ENCODE measurements around the gene GPR155. TPM values are rescaled to one million over a fixed set of nuclear protein-coding genes. Genes with fewer than 3 reads are reported as not detected.

Gene GPR155
- 1 to 10 TPM; 3.2 to 8.3 (median 4.4) TPM for total RNA-seq (2021; fragmentation: NEBNext Ultra II Directional; extraction: Animal tissue kit (Norgen Biotek cat#: 25700))
- long read RNA-seq, full-length matches to known transcripts: 10 of 16 reads
- long read RNA-seq, partial matches to known transcripts: 4 of 16 reads
- long read RNA-seq, other reads (novel, unspliced or antisense): 2 of 16 reads

- Mint-ChIP-seq H3K27ac (peak within 1 kb of the TSS; percentile 90), H3K4me1 (ENCODE audit: low read depth) (peaks cover 18% of the 10 kb centered on the region), H3K36me3 (ENCODE audit: low read depth) (no peaks in the 10 kb centered on the region)
Observed at GRCh38 chr2:174486563-174487107, at the start of gene GPR155. TSS of gene GPR155 (minus strand) at chr2:174487029. CDS start at chr2:174481956, 5,073 bp downstream.

GRCh38 chr2:174535757-174536703, 49.2 kb upstream of the GPR155 start:
- Mint-ChIP-seq H3K36me3 (ENCODE audit: low read depth) (no peaks in the 10 kb centered on the region), H3K27ac (no peak overlapping the region), H3K27me3 (ENCODE audit: insufficient read depth) (peaks cover 13% of the 10 kb centered on the region), H3K9me3 (no peaks in the 10 kb centered on the region), H3K4me3 (no peak overlapping the region), H3K4me1 (ENCODE audit: low read depth) (peaks cover 12% of the 10 kb centered on the region)
- no peak for TF ChIP-seq CTCF (IDR thresholded peaks at IDR 0.05)
- no peak for DNase-seq

More at GRCh38 chr2:174486563-174487107, at the start of gene GPR155:
- TF ChIP-seq CTCF (IDR thresholded peaks at IDR 0.05): peak; percentile 16; the same call in 1 of the 2 replicates
- no peaks in the 10 kb centered on the region for H3K9me3 Mint-ChIP-seq
- DNase-seq: peak; percentile 18
- no peaks in the 10 kb centered on the region for H3K27me3 Mint-ChIP-seq (ENCODE audit: insufficient read depth)
- peak within 1 kb of the TSS; percentile 94 for H3K4me3 Mint-ChIP-seq

GRCh38 chr2:174535083-174535482, 48.3 kb upstream of the GPR155 start:
- no peak overlapping the region for H3K27ac Mint-ChIP-seq
- no peaks in the 10 kb centered on the region for H3K36me3 Mint-ChIP-seq (ENCODE audit: low read depth)
- H3K27me3 Mint-ChIP-seq (ENCODE audit: insufficient read depth): peaks cover 11% of the 10 kb centered on the region
- H3K4me1 Mint-ChIP-seq (ENCODE audit: low read depth): peaks cover 14% of the 10 kb centered on the region
- no peak for DNase-seq
- H3K9me3 Mint-ChIP-seq: no peaks in the 10 kb centered on the region
- H3K4me3 Mint-ChIP-seq: no peak overlapping the region
- TF ChIP-seq CTCF (IDR thresholded peaks at IDR 0.05): no peak

- Mint-ChIP-seq H3K9me3 (peaks cover 9% of the 10 kb centered on the region; the same call in 1 of the 2 replicates), H3K4me1 (ENCODE audit: low read depth) (peaks cover 14% of the 10 kb centered on the region), H3K4me3 (no peak overlapping the region), H3K27ac (no peak overlapping the region), H3K27me3 (ENCODE audit: insufficient read depth) (peaks cover 11% of the 10 kb centered on the region), H3K36me3 (ENCODE audit: low read depth) (peaks cover 9% of the 10 kb centered on the region)
- no peak for DNase-seq
- no peak for TF ChIP-seq CTCF (IDR thresholded peaks at IDR 0.05)
Observed at GRCh38 chr2:174529916-174530315, 43.1 kb upstream of the GPR155 start.

GRCh38 chr2:174527959-174528358, 41.1 kb upstream of the GPR155 start:
- peaks cover 14% of the 10 kb centered on the region for H3K4me1 Mint-ChIP-seq (ENCODE audit: low read depth)
- H3K36me3 Mint-ChIP-seq (ENCODE audit: low read depth): peaks cover 9% of the 10 kb centered on the region
- TF ChIP-seq CTCF (IDR thresholded peaks at IDR 0.05): no peak

More at GRCh38 chr2:174527959-174528358, 41.1 kb upstream of the GPR155 start:
- H3K4me3 Mint-ChIP-seq: no peak overlapping the region
- no peak for DNase-seq
- peaks cover 9% of the 10 kb centered on the region; the same call in 1 of the 2 replicates for H3K9me3 Mint-ChIP-seq
- H3K27ac Mint-ChIP-seq: no peak overlapping the region
- peaks cover 11% of the 10 kb centered on the region for H3K27me3 Mint-ChIP-seq (ENCODE audit: insufficient read depth)
